HG02981 (cell line): ENCODE results near the gene RBMS3.

Experiments
- ATAC-seq: cut with Tn5 transposase; IDR thresholded peaks from one replicate; pipeline ENCODE4 v1.9.1; 2021; ENCODE audit warnings: mild to moderate bottlenecking, moderate library complexity; ENCODE audit not compliant: unreplicated experiment

RBMS3 gene

GRCh38 chr3:29608414-29609327 lies 327.8 kb downstream of the RBMS3 start:
- ATAC-seq = no peak

GRCh38 chr3:29609328-29609811 lies 328.5 kb downstream of the RBMS3 start:
- no peak for ATAC-seq

DNA sequence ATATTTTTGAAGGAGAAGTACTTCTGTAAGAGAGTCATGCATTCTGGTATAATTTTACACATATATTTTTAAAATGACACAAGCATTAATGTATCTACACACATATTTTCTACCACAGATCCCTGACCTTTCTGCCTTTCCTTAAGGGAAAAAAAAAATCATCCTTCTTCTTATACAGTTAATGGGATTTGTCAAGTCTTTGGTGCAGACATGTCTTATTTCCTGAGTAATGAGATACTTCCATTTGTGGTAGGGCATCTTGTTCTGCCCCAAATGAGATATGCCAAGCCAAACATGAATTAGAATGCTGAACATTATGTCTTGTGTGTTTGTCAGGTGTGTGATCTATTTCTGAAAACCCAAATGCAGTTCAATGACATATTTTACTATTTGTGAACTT lies 329.9 kb downstream of the RBMS3 start:
- no peak for ATAC-seq

DNA sequence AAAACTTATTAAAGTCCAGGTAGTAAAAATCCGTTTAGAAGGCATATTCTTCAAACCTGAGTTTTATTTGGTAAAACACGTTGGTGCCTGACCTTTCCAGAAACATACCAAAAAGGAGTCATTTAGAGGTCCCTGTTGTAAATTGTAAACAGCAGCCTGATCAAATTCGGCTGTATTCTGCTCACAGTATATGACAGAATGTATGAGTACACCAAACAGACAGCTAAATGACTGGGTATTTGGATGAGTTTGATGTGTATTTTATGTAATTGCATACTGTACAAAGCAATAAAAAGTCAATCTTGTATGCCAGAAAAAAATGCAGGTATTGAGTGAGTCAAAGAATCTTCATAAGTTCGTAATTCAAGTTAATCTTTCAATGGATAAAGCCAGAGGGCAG lies 330.4 kb downstream of the RBMS3 start:
- ATAC-seq = no peak

- no peak for ATAC-seq
These were observed 331.7 kb downstream of the RBMS3 start for GRCh38 chr3:29612536-29612935.

- ATAC-seq = no peak
These were observed 334.1 kb downstream of the RBMS3 start for GRCh38 chr3:29614954-29615353.

DNA sequence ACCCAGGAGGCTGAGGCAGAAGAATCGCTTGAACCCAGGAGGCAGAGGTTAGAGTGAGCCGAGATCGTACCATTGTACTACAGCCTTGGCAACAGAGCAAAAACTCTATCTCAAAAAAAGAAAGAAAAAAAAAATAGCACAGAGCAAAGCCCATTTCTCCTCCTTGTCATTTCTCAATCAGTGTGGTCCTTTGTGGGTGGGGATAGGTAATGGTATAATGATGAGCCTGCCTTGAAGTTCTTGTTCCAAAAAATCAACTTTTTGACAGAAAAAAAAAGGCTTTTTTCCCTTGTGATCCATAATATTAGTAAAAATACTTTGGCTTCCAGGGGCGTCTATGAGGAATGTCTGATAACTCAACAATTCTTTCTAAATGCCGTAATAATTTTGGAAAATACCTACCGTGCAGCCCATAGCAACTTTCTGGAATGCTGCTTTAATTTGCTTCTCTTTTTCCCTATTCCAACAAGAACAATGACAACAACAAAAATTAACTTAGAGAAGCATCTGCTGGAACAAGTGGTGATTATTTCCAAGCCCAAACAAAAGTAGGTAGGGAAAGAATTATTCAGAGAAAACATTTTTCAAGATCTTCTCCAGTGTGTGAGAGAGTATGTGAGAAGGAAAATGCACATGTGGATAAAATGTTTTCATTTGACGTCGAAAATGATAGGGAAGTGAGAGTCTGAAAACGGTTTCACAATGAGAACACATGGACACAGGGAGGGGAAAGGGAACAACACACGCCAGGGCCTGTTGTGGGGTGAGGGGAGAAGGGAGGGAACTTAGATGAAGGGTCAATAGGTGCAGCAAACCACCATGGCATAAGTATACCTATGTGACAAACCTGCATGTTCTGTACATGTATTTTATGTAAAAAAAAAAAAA lies 337.8 kb downstream of the RBMS3 start:
- ATAC-seq = no peak

DNA sequence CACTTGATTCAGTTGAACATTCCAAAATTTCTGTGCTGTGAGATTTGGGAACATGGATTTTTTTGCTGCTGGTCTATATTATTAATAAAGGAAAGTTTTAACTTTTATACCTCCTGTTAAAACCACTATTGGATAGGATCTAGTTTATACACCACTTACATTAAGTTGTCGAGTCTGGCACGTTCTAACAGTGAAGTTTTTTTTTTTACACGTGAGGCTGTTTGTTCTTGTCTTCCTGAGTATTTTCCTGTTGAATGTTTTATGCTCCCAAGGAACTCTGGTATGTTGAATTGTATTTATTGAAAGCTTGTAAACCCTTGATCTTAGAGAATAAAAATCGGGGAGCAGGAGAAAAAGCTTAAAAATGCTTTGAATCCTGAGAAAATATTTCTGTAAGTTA lies 338.8 kb downstream of the RBMS3 start:
- no peak for ATAC-seq

- no peak for ATAC-seq
These were observed 346.6 kb downstream of the RBMS3 start for GRCh38 chr3:29627136-29628117.

GRCh38 chr3:29628795-29629194 lies 347.9 kb downstream of the RBMS3 start:
- ATAC-seq = no peak

GRCh38 chr3:29635888-29636287 lies 355.0 kb downstream of the RBMS3 start:
- no peak for ATAC-seq

- no peak for ATAC-seq
These were observed 356.2 kb downstream of the RBMS3 start for GRCh38 chr3:29637068-29637467.

- ATAC-seq = no peak
These were observed 358.9 kb downstream of the RBMS3 start for GRCh38 chr3:29639578-29640290.

- no peak for ATAC-seq
These were observed 361.6 kb downstream of the RBMS3 start for GRCh38 chr3:29642393-29643033.

GRCh38 chr3:29643034-29643425 lies 362.2 kb downstream of the RBMS3 start:
- ATAC-seq = no peak

- no peak for ATAC-seq
These were observed 363.4 kb downstream of the RBMS3 start for GRCh38 chr3:29644261-29644660.

- ATAC-seq = no peak
These were observed 364.2 kb downstream of the RBMS3 start for GRCh38 chr3:29644956-29645636.

DNA sequence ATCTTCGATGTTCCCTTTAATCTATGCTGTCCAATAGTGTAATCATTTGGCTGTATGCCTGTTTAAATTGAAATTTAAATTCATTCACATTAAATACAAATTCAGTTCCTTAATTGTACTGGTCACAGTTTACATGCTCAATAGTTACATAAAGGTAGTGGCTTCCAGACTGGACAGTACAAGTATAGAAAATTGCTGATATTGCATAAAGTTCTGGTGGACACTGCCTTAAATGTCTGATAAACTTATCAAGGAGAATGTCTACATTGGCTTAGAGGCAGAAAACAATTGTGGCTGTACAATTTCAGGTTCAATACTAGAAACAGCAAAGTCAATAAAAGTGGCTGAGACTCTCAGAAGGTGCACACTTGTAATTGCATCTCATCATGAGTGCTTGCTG lies 365.2 kb downstream of the RBMS3 start:
- no peak for ATAC-seq
